HG03565 (cell line): ENCODE measurements around the gene GPR75.

Experiments used
- ATAC-seq: cut with Tn5 transposase; IDR thresholded peaks from one replicate; pipeline ENCODE4 v1.9.1; 2021; ENCODE audit warnings: mild to moderate bottlenecking, moderate library complexity; ENCODE audit not compliant: unreplicated experiment

Gene GPR75

DNA sequence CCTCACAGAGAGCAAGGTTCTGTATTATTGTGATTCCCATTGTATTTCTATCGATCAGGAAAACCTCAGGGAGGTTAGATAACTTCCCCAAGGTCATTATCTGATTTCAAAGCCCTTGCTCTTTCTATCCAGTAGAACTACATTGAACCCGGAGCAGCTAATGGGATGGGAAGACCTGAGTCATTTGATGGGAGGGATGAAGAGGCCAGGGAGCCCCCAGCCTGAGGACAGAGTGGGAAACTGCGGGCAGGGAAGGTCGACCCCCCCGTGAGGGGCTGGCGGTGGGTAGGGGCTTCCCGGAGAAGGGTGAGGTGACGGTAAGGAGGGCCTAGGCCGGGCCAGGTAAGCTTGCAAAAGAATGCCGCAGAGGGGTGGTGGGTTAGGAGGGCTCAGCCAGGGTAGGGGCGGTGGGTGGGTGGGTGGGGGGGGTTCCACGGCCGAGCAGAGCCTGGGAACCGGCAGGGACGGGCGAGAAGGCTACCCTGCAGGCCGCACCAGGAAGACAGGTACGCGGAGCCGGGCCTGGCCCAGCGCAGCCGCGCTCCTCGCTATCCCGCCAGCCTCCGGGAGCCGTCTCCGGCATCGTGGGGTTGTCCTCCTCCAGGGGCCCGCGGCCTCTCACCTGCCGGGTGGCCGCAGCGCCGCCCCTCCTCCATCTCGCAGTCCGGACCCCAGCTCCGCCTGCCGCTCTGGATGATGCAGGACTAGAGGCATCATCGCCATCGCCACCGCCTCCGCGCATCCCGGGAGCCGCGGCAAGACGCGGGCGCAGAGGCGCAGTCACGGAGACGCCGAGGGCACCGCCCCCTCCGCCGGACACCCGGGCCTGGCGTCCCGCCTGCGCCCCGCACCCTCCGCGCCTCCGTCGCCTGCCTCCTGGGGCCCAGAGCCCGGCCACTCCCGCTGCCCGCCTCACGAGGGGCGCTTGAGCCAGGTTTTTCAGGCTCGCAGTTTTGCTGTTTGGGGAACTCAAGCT is at the start of gene GPR75:
GPR75 (minus strand) TSS at position 762 of the 976 bp plus-strand sequence. CDS start 5,211 bp downstream, outside the sequence.
- no peak for ATAC-seq

DNA sequence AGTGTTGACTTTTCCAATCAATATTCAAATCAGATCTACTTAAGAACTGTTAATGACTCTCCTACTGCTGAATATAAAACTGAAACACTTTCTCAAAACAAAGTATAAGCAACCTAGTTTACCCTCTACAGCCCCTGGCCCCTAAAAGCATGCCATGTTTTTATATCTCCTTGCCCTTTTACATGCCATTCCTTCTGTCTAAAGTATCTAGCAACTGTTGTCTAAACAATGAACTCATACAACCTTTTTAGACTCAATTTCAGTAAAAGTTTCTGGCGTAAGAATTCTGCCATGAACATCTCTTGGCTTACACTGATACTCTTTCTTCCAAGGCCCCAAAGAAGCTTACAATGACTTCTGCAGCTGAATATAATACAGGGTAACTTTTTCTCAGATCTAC is 47.8 kb upstream of the GPR75 start:
- no peak for ATAC-seq

DNA sequence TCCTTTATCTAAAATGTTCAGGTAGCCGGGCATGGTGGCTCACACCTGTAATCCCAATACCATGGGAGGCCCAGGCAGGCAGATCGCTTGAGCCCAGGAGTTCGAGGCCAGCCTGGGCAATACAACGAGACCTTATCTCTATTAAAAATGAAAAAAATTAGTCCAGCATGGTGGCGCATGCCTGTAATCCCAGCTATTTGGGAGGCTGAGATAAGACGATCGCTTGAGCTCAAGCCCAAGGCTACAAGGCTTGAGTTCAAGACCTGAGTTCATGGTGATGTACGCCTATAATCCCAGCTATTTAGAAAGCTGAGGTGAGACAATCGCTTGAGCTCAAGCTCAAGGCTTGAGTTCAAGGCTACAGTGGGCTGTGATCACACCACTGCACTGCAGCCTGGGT is 45.6 kb upstream of the GPR75 start:
- no peak for ATAC-seq

DNA sequence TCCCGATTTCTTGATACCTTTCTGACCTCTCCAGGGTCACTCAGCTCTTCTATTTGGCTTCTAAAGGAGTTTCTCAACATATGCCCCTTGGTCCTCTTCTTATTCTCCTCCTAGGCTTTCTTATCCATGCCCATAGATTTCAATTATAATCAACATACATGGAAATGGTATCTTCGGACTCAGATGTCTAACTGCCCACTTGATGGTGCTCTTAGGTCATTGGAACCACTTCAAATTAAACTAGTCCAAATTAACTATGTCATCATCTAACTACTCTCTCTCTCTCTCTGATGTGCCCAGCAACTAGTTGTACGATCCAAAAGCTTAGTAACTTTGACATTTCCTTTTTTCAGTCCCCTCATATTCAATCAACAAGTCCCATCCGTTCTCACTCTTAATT is 43.2 kb upstream of the GPR75 start:
- no peak for ATAC-seq

DNA sequence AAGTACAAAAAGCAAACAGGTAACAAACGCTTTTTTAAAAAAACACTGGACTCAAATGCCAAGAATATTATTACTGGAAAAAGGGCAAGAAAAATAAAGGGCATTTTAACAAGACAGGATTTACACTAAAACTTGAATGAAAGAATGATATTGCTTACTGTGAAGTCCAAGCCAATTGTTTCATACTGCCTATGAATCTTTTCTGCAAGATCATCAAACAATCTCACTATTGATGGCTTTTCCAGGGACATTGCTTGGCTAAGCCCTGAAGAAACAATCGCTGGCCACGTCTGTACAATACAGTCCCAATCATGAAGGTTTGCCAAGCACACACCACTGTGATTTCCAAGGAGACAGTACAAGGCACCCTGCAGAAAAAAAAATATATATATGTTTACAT is 41.4 kb upstream of the GPR75 start:
- ATAC-seq: no peak

DNA sequence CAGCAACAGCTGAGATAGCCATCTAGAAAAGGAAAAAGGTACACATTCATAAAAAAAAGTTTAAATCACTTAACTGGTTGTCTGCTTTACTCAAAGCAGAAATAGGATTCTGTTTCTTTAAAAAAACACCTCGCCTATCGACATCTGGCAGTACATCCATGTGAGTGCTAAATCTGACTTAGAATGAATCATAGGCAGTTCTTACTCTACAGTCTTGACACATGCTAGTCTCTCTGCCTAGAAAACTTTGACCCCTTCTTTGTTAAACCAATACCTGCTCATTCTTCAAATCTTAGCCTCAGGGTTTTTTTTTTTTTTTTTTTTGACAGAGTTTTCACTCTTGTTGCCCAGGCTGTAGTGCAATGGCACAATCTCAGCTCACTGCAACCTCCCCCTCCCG is 37.1 kb upstream of the GPR75 start:
- no peak for ATAC-seq

DNA sequence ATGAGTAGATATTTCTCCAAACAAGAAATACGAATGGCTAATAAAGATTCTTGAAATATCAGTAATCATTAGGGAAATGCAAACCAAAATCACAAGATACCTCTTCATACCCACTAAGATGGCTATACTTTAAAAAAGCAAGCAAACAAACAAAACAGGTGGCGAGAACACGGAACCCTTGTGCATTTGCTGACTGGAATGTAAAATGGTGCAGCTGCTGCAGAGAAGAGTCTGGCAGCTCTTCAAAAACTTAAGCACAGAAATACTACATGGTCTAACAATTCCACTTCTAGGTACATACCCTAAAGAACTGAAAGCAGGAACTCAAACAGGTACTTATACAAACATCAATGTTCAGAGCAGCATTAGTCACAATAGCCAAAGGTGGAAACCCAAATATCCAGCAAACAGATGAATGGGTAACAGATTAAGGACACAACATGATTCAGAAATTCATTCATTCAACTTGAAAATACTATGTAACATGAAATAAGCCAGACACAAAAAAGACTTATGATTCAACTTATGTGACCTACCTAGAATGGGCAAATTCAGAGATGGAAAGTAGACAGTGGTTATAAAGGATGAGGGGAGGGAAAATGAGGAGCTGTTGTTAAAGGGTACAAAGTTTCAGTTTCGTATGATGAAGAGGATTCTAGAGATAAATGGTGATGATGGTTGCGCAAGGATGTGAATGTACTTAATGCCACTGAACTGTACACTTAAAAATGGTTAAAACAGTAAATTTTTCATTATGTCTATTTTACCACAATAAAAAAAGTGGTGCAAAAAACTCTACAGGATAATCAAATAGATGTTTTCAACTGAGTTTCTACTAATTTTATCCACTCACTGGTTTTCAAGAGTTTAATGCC is 26.9 kb upstream of the GPR75 start:
- ATAC-seq: no peak

DNA sequence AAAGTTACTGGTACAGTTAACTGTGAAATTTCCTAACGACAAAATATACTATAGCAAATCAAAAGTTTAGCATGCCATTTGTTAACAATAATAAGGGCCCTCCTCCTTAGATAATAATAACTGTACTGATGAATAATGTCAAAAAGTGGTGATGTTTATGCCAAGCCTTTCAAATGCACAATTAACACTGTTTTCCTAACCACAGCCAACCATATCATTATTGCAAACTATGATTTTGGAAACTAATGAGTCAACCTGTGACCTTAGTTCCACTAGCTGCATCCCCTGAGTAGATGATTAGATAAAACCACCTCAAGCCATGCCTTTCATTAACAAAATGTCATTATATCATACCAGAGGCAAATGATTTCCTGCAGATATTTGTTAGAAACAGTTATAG is 25.1 kb upstream of the GPR75 start:
- no peak for ATAC-seq

DNA sequence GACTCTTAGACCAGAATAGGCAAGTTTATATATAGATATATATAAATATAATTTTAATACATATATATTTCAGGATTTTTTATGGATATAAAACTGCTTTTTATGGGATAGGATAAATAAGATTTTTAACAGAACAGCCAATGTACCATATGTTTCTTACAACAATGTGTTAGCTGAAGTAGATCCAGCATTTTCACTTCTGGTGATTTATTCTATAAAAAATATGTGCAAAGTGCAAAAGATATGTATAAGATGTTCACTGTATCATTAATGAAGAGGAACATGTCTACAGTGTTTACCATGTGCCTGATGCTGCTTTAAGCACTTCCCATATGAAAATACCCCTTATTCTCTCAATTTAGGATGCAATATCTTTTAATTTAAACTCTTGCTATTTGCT is 22.2 kb upstream of the GPR75 start:
- ATAC-seq: no peak

DNA sequence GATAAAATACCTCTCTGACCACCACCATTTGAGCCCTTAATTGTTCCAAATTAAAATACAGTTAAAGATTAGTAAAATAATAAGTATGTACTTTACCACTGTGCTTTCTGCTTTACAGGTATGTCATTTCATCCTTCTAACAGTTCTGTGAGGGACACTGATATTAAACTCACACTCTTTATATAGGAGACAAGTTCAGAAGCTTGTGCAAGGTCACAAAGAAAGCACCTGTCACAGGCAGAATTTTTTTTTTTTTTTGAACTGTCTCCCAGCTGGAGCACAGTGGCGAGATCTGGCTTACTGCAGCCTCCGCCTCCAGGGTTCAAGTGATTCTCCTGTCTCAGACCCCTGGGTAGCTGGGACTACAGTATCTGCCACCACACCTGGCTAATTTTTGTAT is 21.6 kb upstream of the GPR75 start:
- no peak for ATAC-seq

DNA sequence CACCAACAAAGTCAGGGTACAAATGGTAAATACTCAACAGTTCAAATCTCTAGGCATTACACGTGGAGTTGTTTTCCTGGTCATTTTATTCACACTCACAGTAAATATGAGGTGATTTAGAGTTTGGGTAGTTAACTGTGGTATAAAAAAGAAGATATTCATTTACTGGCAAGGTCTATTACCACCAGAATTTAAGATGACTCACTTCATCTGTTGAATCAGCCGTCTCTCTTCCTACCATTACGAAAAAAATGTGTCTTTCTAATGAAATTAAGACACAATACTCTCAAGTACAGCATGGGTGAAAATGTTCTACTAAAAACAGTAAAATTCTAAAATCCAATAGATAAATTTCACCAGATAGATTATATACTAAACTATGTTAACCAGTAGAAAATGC is 21.0 kb upstream of the GPR75 start:
- ATAC-seq: no peak

DNA sequence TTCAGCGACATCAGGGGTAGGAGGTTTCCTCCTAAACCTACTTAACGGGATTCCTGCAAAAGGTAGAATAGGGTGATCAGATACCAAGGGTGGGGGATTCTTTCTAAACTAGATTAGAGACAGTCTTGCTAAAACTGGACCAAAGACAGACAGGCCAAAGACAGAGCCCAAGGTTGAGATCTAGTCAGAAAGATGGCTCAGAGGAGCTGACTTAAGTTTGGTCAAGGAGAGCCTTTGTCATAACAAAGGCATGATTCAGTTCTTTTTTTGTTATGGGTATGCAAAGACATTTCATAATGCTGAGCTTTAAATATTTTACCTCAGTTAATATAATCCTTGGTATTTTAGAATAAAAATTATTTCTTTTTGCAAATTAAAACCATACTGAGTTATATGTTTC is 17.8 kb upstream of the GPR75 start:
- ATAC-seq: no peak

DNA sequence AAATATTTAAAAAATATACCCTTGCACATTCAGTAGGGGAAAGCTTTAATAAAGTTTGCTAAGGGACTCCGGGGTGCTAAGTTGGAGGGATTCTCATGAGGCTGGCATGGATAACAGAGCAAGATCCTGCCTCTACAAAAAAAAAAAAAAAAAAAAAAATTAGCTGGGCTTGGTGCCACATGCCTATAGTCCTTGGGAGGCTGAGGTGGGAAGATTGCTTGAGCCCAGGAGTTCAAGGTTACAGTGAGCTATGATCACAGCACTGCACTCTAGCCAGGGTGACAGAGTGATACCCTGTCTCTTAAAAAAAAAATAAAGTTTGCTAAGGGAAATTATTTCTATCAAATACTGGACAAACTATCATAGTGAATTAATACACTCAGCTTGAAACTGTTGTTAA is 17.3 kb upstream of the GPR75 start:
- ATAC-seq: no peak

DNA sequence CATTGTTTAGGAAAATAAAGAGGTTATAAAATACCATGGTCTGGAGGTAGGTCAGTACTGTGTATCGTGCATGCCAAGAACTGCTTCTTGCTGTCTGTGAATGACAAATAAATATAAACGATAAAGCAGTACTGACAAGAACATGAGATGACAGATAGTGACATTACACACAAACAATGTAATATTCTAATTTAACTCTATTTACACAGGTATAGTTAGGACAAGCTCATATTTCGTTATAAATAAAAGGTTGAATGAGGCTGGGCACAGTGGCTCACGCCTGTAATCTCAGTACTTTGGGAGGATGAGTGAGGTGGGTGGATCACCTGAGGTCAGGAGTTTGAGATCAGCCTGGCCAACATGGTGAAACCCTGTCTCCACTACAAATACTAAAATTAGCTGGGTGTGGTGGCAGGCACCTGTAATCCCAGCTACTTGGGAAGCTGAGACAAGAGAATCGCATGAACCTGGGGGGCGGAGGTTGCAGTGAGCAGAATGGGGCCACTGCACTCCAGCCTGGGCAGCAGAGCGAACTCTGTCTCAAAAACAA is 14.7 kb upstream of the GPR75 start:
- ATAC-seq: no peak

DNA sequence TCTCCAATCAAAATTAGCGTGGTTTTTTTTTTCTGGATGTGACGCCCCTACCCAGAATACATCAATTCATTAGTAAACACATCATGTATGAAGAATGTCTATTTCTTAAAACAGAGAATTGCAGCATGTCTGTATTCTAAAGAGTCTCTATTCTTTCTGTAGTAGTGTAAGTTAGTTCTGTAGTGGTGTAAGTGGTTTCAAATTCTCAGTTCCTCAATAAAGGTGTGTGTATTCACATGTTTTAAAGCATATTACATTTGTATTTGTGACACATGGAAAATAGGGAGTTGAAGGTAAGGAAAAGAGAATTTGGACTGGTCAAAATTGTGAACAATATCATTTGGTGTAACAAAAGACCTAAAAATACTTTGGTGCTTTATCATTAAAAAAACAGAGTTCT is 8.0 kb upstream of the GPR75 start:
- no peak for ATAC-seq

DNA sequence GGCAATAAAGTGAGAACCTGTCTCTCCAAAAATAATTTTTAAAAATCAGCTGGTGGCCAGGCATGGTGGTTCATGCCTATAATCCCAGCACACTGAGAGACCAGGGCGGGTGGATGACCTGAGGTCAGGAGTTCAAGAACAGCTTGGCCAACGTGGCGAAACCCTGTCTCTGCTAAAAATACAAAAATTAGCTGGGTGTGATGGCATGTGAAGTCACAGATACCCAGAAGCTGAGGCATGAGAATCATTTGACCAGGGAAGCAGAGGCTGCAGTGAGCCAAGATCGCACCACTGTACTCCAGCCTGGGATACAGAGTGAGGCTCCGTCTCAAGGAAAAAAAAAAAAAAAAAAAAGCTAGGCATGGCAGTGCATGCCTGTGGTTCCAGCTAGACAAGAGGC is 7.4 kb upstream of the GPR75 start:
- no peak for ATAC-seq

DNA sequence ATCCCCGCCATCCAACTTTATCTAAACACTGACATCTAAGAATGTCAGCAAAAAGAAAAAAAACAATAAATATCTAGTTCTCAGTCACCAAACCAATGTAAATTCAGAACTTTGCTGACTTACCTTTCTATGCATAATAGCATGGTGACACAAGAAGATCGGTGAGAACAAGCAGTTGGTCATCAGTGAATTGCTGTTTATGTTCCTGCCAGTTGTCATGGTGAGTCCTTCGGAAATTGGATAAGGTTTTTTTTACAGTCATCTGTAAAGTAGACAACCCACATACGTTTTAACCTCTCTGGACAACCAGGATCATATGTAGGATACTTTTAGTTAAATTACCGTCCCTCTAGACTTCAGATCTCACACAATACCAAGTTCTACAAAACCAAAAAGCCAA is 6.2 kb upstream of the GPR75 start:
- no peak for ATAC-seq

DNA sequence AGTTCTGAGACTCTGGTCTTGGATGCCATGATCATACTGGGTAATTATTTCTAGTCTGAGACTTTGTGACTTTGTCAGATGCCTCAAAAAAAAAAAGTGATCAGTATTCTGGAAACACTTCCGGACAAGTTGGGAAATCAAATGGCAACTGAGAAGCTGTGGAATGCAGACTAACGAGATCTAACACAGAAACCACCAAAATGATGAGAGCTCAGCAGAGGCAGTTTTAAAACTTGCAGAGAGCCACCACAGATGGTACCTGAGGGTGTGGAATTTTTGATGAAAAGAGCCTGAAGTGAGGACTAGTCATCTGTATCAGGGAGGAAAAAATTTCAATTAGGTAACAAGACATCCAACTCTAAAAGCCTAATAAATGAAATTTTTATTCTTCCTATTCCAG is 5.5 kb upstream of the GPR75 start:
- ATAC-seq: no peak

DNA sequence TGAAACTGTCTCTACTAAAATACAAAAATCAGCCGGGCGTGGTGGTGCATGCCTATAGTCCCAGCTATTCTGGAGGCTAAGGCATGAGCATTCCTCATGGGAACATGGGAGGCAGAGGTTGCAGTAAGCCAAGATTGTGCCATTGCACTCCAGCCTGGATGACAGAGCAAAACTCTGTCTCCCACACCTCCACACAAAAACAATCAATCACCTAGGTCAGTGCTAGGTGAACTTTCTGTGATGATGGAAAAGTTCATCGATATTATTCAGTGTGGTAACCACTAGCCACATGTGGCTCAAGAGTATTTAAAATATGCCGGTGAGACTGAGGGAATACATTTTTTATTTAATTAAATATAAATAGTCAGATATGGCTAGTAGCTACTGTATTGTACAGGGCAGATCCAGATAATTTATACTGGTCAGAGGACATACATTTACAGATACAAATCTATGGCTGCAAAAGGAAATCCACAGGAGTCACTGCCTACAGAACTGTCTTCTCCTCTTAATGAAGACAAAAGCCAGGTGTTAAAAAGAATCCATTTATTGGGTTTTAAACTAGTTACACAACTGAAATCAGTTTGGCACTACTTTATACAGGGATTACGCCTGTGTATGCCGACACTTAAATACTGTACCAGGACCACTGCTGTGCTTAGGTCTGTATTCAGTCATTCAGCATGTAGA is 3.9 kb upstream of the GPR75 start:
- ATAC-seq: no peak

DNA sequence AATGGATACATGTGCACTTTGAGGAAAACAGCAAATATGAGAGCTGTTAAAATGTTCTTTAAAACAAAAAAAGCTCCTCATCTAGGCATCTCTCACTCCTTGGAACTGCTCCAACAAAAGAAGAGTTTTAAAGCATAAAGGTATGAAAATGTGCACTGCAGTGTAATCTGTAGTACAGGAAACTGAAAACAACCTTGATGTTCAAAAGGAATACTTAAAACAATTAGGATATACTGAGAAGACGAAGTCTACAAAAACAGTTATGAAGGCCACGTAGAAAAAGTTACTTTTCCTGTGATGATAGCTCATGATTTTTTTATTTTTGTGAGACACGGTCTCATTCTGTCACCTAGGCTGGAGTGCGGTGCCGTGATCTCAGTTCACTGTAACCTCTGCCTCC is 2.1 kb upstream of the GPR75 start:
- no peak for ATAC-seq

DNA sequence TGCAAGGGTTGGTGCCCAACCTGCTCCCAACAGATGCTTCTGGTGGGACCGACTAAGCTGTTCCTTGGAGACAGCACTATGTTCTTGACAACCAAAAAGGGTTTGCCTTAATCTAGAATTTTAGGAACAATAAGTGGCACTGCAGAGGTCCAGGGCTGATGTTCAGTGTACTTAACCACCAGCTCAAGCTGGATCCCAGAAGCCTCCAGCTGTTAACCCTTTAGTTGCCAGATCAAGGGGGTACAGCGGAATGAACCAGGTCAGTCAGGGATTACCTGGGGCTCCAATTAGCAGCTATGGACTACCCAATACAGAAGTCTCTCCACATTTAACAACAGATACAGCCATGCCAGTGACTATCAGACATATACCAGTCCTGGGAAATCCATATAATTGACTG is 3.5 kb downstream of the GPR75 start:
- ATAC-seq: no peak
